ENCODE measurements around the gene COPRS. TPM values are rescaled to one million over a fixed set of nuclear protein-coding genes. Genes with fewer than 3 reads are reported as not detected.

The COPRS gene
- total and polyA plus RNA-seq, 2 of the 8 experiments (the other 6 are each of a cell fraction or from before 2014, with no cell fraction given) = 40.9 to 49.3 TPM

- no peak for DNase-seq (ENCODE audit: low read depth in 1 of 2, low spot score in 2 of 2)
- Histone ChIP-seq H2AFZ (ENCODE audit: low read length) (no peak overlapping the region), H3K18ac (ENCODE audit: extremely low read depth, low read length) (no peak overlapping the region), H2AK5ac (ENCODE audit: low read depth, low read length) (no peak overlapping the region), H4K8ac (ENCODE audit: extremely low read depth, insufficient read depth, low read length) (no peak overlapping the region), H2BK12ac (ENCODE audit: low read depth, low read length) (no peak overlapping the region), H3K9ac (replicated peaks in 1 of 4; ENCODE audit: extremely low read depth in 1 of 4, low read depth in 3 of 4, low read length in 3 of 4) (no peak overlapping the region), H3K9me3 (ENCODE audit: insufficient read depth in 2 of 2, low read depth in 1 of 2, low read length in 1 of 2) (no peaks in the 10 kb centered on the region), H2BK20ac (ENCODE audit: low read length) (no peak overlapping the region), H4K5ac (ENCODE audit: insufficient read length, low read depth, low read length) (no peak overlapping the region), H3K56ac (replicated peaks; ENCODE audit: insufficient read length, low read depth, low read length) (no peak overlapping the region), H3K4ac (replicated peaks; ENCODE audit: insufficient read length, low read depth, low read length) (no peak overlapping the region), H3K27ac (ENCODE audit: low read depth, low read length) (no peak overlapping the region), H3K14ac (ENCODE audit: insufficient read length) (no peak overlapping the region), H3K4me2 (ENCODE audit: insufficient read depth in 1 of 2, low read depth in 2 of 2, low read length in 2 of 2) (no peak overlapping the region), H2BK15ac (ENCODE audit: low read length) (no peak overlapping the region), H3K23me2 (ENCODE audit: low read depth, low read length) (no peaks in the 10 kb centered on the region), H2BK5ac (ENCODE audit: low read depth, low read length) (no peak overlapping the region), H4K91ac (replicated peaks; ENCODE audit: insufficient read length, low read length) (no peak overlapping the region), H2BK120ac (replicated peaks; ENCODE audit: low read depth, low read length) (no peak overlapping the region), H3K79me1 (ENCODE audit: low read depth, low read length) (no peaks in the 10 kb centered on the region), H3K23ac (ENCODE audit: insufficient read length) (no peak overlapping the region), H4K20me1 (replicated peaks in 1 of 2; ENCODE audit: control insufficient read depth in 1 of 2, insufficient read depth in 2 of 2, low read length in 2 of 2) (no peaks in the 10 kb centered on the region), H3K36me3 (ENCODE audit: control insufficient read depth in 2 of 4, insufficient read depth in 4 of 4, low read length in 3 of 4) (no peaks in the 10 kb centered on the region), H3K4me3 (ENCODE audit: extremely low read depth in 1 of 4, insufficient read depth in 2 of 4, low read depth in 3 of 4, low read length in 4 of 4) (no peak overlapping the region), H3K79me2 (ENCODE audit: control insufficient read depth in 1 of 2, insufficient read depth in 2 of 2, low read length in 2 of 2) (no peaks in the 10 kb centered on the region), H3K27me3 (replicated peaks in 1 of 4; ENCODE audit: control insufficient read depth in 3 of 4, extremely low read depth in 1 of 4, insufficient read depth in 3 of 4, low read length in 3 of 4) (no peaks in the 10 kb centered on the region), H3K4me1 (replicated peaks in 1 of 4; ENCODE audit: control insufficient read depth in 3 of 4, insufficient read depth in 4 of 4, low read length in 3 of 4) (no peaks in the 10 kb centered on the region)
- 92% methylated on average over 12 of the region's 12 CpGs; no CpG with 5 or more reads in 1 of the 2 experiments for WGBS, 2 experiments (ENCODE audit: extremely low coverage in 1 of 2, insufficient coverage in 1 of 2, insufficient read length in 1 of 2, insufficient replicate concordance in 2 of 2, low coverage in 1 of 2, low lambda C conversion rate in 2 of 2, missing lambda C conversion rate in 1 of 2)
- ChIA-PET CTCF (ENCODE audit: partially characterized antibody) (interaction anchor here (1.1 to 1.8 kb wide), 5 partner anchors 10 to 300 kb away, joined by 3 to 7 read pairs (median 4); no protein-coding TSS in a partner anchor), POLR2A (ENCODE audit: partially characterized antibody) (no interaction called here)
- FAIRE-seq = no peak
- TF ChIP-seq KDM1A (IDR thresholded peaks at IDR 0.05; ENCODE audit: borderline replicate concordance, low read length) (no peak), SRF (IDR thresholded peaks at IDR 0.05; ENCODE audit: low read depth, low read length) (no peak), USF2 (IDR thresholded peaks at IDR 0.05; ENCODE audit: low read length) (no peak), YY1 (IDR thresholded peaks at IDR 0.05; ENCODE audit: low read depth, low read length) (no peak), CBX8 (IDR thresholded peaks at IDR 0.05; ENCODE audit: borderline replicate concordance, low read depth, low read length) (no peak), SIRT6 (IDR thresholded peaks at IDR 0.05; ENCODE audit: low read length) (no peak), HDAC6 (IDR thresholded peaks at IDR 0.05; ENCODE audit: low read depth, low read length) (no peak), EGR1 (IDR thresholded peaks at IDR 0.05; ENCODE audit: borderline replicate concordance, low read depth, low read length) (no peak)
These were observed 27.8 kb downstream of the COPRS start for GRCh38 chr17:31830971-31831858.
